Measurements from ENCODE around the gene AGPAT4.
A peak's percentile ranks its signal among the peaks of the same experiment; 100 is the strongest.

Gene AGPAT4

GRCh38 chr6:161244725-161245124 lies 29.1 kb downstream of the AGPAT4 start:
- Histone ChIP-seq H3K9me3 (ENCODE audit: control insufficient read depth in 5 of 5, low read length in 5 of 5) (peaks cover 0 to 1% (median 0%) of the 10 kb centered on the region in 5 donors), H3K4me3 (ENCODE audit: low read depth in 1 of 5, low read length in 5 of 5) (no peak overlapping the region), H3K9ac (ENCODE audit: low read length in 5 of 5) (no peak overlapping the region), H3K36me3 (ENCODE audit: control insufficient read depth in 5 of 5, insufficient read depth in 5 of 5, low read length in 5 of 5) (peaks cover 0 to 4% (median 0%) of the 10 kb centered on the region in 5 donors), H3K27me3 (ENCODE audit: control insufficient read depth in 5 of 5, insufficient read depth in 4 of 5, low read length in 5 of 5) (no peaks in the 10 kb centered on the region), H3K27ac (ENCODE audit: low read depth, low read length) (no peak overlapping the region), H3K4me1 (ENCODE audit: control insufficient read depth in 5 of 5, insufficient read depth in 5 of 5, low read length in 5 of 5) (peaks cover 0 to 21% (median 16%) of the 10 kb centered on the region in 5 donors)

GRCh38 chr6:161242779-161243693 lies 30.8 kb downstream of the AGPAT4 start:
- Histone ChIP-seq H3K27me3 (ENCODE audit: control insufficient read depth in 5 of 5, insufficient read depth in 4 of 5, low read length in 5 of 5) (no peaks in the 10 kb centered on the region), H3K4me1 (ENCODE audit: control insufficient read depth in 5 of 5, insufficient read depth in 5 of 5, low read length in 5 of 5) (peaks cover 0 to 21% (median 16%) of the 10 kb centered on the region in 5 donors), H3K36me3 (ENCODE audit: control insufficient read depth in 5 of 5, insufficient read depth in 5 of 5, low read length in 5 of 5) (peaks cover 0 to 4% (median 2%) of the 10 kb centered on the region in 5 donors), H3K27ac (ENCODE audit: low read depth, low read length) (peak overlapping the region; percentile 52), H3K4me3 (ENCODE audit: low read depth in 1 of 5, low read length in 5 of 5) (peak overlapping the region in 2 of 5 donors; percentile 10 to 22), H3K9ac (ENCODE audit: low read length in 5 of 5) (peak overlapping the region in 2 of 5 donors; percentile 3 to 21), H3K9me3 (ENCODE audit: control insufficient read depth in 5 of 5, low read length in 5 of 5) (no peaks in the 10 kb centered on the region)

GRCh38 chr6:161242113-161242512 lies 31.7 kb downstream of the AGPAT4 start:
- Histone ChIP-seq H3K27me3 (ENCODE audit: control insufficient read depth in 5 of 5, insufficient read depth in 4 of 5, low read length in 5 of 5) (no peaks in the 10 kb centered on the region), H3K4me1 (ENCODE audit: control insufficient read depth in 5 of 5, insufficient read depth in 5 of 5, low read length in 5 of 5) (peaks cover 0 to 21% (median 16%) of the 10 kb centered on the region in 5 donors), H3K36me3 (ENCODE audit: control insufficient read depth in 5 of 5, insufficient read depth in 5 of 5, low read length in 5 of 5) (peaks cover 0 to 4% (median 2%) of the 10 kb centered on the region in 5 donors), H3K9me3 (ENCODE audit: control insufficient read depth in 5 of 5, low read length in 5 of 5) (no peaks in the 10 kb centered on the region), H3K9ac (ENCODE audit: low read length in 5 of 5) (no peak overlapping the region), H3K27ac (ENCODE audit: low read depth, low read length) (no peak overlapping the region), H3K4me3 (ENCODE audit: low read depth in 1 of 5, low read length in 5 of 5) (no peak overlapping the region)

GRCh38 chr6:161239001-161239400 lies 34.9 kb downstream of the AGPAT4 start:
- Histone ChIP-seq H3K27ac (ENCODE audit: low read depth, low read length) (no peak overlapping the region), H3K36me3 (ENCODE audit: control insufficient read depth in 5 of 5, insufficient read depth in 5 of 5, low read length in 5 of 5) (peaks cover 0 to 4% (median 0%) of the 10 kb centered on the region in 5 donors), H3K4me1 (ENCODE audit: control insufficient read depth in 5 of 5, insufficient read depth in 5 of 5, low read length in 5 of 5) (peaks cover 1 to 20% (median 16%) of the 10 kb centered on the region in 5 donors), H3K27me3 (ENCODE audit: control insufficient read depth in 5 of 5, insufficient read depth in 4 of 5, low read length in 5 of 5) (no peaks in the 10 kb centered on the region), H3K9me3 (ENCODE audit: control insufficient read depth in 5 of 5, low read length in 5 of 5) (no peaks in the 10 kb centered on the region), H3K9ac (ENCODE audit: low read length in 5 of 5) (no peak overlapping the region), H3K4me3 (ENCODE audit: low read depth in 1 of 5, low read length in 5 of 5) (no peak overlapping the region)

- Histone ChIP-seq H3K27me3 (ENCODE audit: control insufficient read depth in 5 of 5, insufficient read depth in 4 of 5, low read length in 5 of 5) (no peaks in the 10 kb centered on the region), H3K4me3 (ENCODE audit: low read depth in 1 of 5, low read length in 5 of 5) (no peak overlapping the region), H3K27ac (ENCODE audit: low read depth, low read length) (no peak overlapping the region)
These were observed 35.4 kb downstream of the AGPAT4 start for GRCh38 chr6:161238500-161238899.

GRCh38 chr6:161238081-161238480 lies 35.8 kb downstream of the AGPAT4 start:
- Histone ChIP-seq H3K27me3 (ENCODE audit: control insufficient read depth in 5 of 5, insufficient read depth in 4 of 5, low read length in 5 of 5) (no peaks in the 10 kb centered on the region), H3K4me1 (ENCODE audit: control insufficient read depth in 5 of 5, insufficient read depth in 5 of 5, low read length in 5 of 5) (peaks cover 4 to 12% (median 8%) of the 10 kb centered on the region in 5 donors), H3K9me3 (ENCODE audit: control insufficient read depth in 5 of 5, low read length in 5 of 5) (no peaks in the 10 kb centered on the region), H3K27ac (ENCODE audit: low read depth, low read length) (no peak overlapping the region), H3K4me3 (ENCODE audit: low read depth in 1 of 5, low read length in 5 of 5) (no peak overlapping the region), H3K36me3 (ENCODE audit: control insufficient read depth in 5 of 5, insufficient read depth in 5 of 5, low read length in 5 of 5) (peaks cover 0 to 4% (median 0%) of the 10 kb centered on the region in 5 donors), H3K9ac (ENCODE audit: low read length in 5 of 5) (no peak overlapping the region)

More at GRCh38 chr6:161238500-161238899, 35.4 kb downstream of the AGPAT4 start:
- H3K9ac ChIP-seq (ENCODE audit: low read length in 5 of 5): no peak overlapping the region
- peaks cover 0 to 4% (median 0%) of the 10 kb centered on the region in 5 donors for H3K36me3 ChIP-seq (ENCODE audit: control insufficient read depth in 5 of 5, insufficient read depth in 5 of 5, low read length in 5 of 5)
- peaks cover 4 to 16% (median 12%) of the 10 kb centered on the region in 5 donors for H3K4me1 ChIP-seq (ENCODE audit: control insufficient read depth in 5 of 5, insufficient read depth in 5 of 5, low read length in 5 of 5)
- no peaks in the 10 kb centered on the region for H3K9me3 ChIP-seq (ENCODE audit: control insufficient read depth in 5 of 5, low read length in 5 of 5)

GRCh38 chr6:161237176-161237575 lies 36.7 kb downstream of the AGPAT4 start:
- H3K4me1 ChIP-seq (ENCODE audit: control insufficient read depth in 5 of 5, insufficient read depth in 5 of 5, low read length in 5 of 5): peaks cover 4 to 7% (median 6%) of the 10 kb centered on the region in 5 donors
- H3K27me3 ChIP-seq (ENCODE audit: control insufficient read depth in 5 of 5, insufficient read depth in 4 of 5, low read length in 5 of 5): no peaks in the 10 kb centered on the region
- H3K27ac ChIP-seq (ENCODE audit: low read depth, low read length): no peak overlapping the region
- H3K36me3 ChIP-seq (ENCODE audit: control insufficient read depth in 5 of 5, insufficient read depth in 5 of 5, low read length in 5 of 5): peaks cover 0 to 4% (median 0%) of the 10 kb centered on the region in 5 donors
- no peaks in the 10 kb centered on the region for H3K9me3 ChIP-seq (ENCODE audit: control insufficient read depth in 5 of 5, low read length in 5 of 5)
- no peak overlapping the region for H3K9ac ChIP-seq (ENCODE audit: low read length in 5 of 5)
- H3K4me3 ChIP-seq (ENCODE audit: low read depth in 1 of 5, low read length in 5 of 5): no peak overlapping the region

GRCh38 chr6:161235776-161236633 lies 37.9 kb downstream of the AGPAT4 start:
- Histone ChIP-seq H3K9ac (ENCODE audit: low read length in 5 of 5) (no peak overlapping the region), H3K4me3 (ENCODE audit: low read depth in 1 of 5, low read length in 5 of 5) (no peak overlapping the region), H3K36me3 (ENCODE audit: control insufficient read depth in 5 of 5, insufficient read depth in 5 of 5, low read length in 5 of 5) (peaks cover 0 to 10% (median 0%) of the 10 kb centered on the region in 5 donors), H3K9me3 (ENCODE audit: control insufficient read depth in 5 of 5, low read length in 5 of 5) (no peaks in the 10 kb centered on the region), H3K27ac (ENCODE audit: low read depth, low read length) (no peak overlapping the region), H3K27me3 (ENCODE audit: control insufficient read depth in 5 of 5, insufficient read depth in 4 of 5, low read length in 5 of 5) (no peaks in the 10 kb centered on the region), H3K4me1 (ENCODE audit: control insufficient read depth in 5 of 5, insufficient read depth in 5 of 5, low read length in 5 of 5) (peaks cover 4 to 7% (median 6%) of the 10 kb centered on the region in 5 donors)

GRCh38 chr6:161233986-161234661 lies 39.7 kb downstream of the AGPAT4 start:
- no peak overlapping the region for H3K27ac ChIP-seq (ENCODE audit: low read depth, low read length)
- H3K4me1 ChIP-seq (ENCODE audit: control insufficient read depth in 5 of 5, insufficient read depth in 5 of 5, low read length in 5 of 5): peaks cover 7 to 13% (median 11%) of the 10 kb centered on the region in 5 donors
- peaks cover 0 to 10% (median 0%) of the 10 kb centered on the region in 5 donors for H3K36me3 ChIP-seq (ENCODE audit: control insufficient read depth in 5 of 5, insufficient read depth in 5 of 5, low read length in 5 of 5)
- H3K9me3 ChIP-seq (ENCODE audit: control insufficient read depth in 5 of 5, low read length in 5 of 5): no peaks in the 10 kb centered on the region
- peaks cover 0 to 5% (median 0%) of the 10 kb centered on the region in 5 donors for H3K27me3 ChIP-seq (ENCODE audit: control insufficient read depth in 5 of 5, insufficient read depth in 4 of 5, low read length in 5 of 5)
- no peak overlapping the region for H3K4me3 ChIP-seq (ENCODE audit: low read depth in 1 of 5, low read length in 5 of 5)
- no peak overlapping the region for H3K9ac ChIP-seq (ENCODE audit: low read length in 5 of 5)
